ENCODE data around the gene CRK.
A peak's percentile ranks its signal among the peaks of the same experiment; 100 is the strongest.
"Not testable (repeated sequence)": the region's sequence is repeated elsewhere in the genome, so short reads cannot be mapped to it uniquely, and the experiment has no call there.

Gene CRK

GRCh38 chr17:1462164-1463112 is 6.4 kb upstream of the CRK start:
- DNase-seq = no peak

- DNase-seq = no peak
Observed at GRCh38 chr17:1461198-1461944, 5.3 kb upstream of the CRK start.

GRCh38 chr17:1460233-1460632 is 4.2 kb upstream of the CRK start:
- DNase-seq = no peak

- DNase-seq = peak; percentile 74
Observed at GRCh38 chr17:1455291-1455796, 688 bp downstream of the CRK start.

- DNase-seq = no peak
Observed at GRCh38 chr17:1454541-1454940, 1.5 kb downstream of the CRK start.

- not testable (repeated sequence) for DNase-seq
Observed at GRCh38 chr17:1453694-1454093, 2.3 kb downstream of the CRK start.

GRCh38 chr17:1452836-1453235 is 3.2 kb downstream of the CRK start:
- no peak for DNase-seq

- not testable (repeated sequence) for DNase-seq
Observed at GRCh38 chr17:1450261-1450660, 5.8 kb downstream of the CRK start.

- no peak for DNase-seq
Observed at GRCh38 chr17:1449412-1449967, 6.5 kb downstream of the CRK start.

GRCh38 chr17:1447052-1447451 is 9.0 kb downstream of the CRK start:
- DNase-seq = no peak

GRCh38 chr17:1446201-1446600 is 9.8 kb downstream of the CRK start:
- DNase-seq = no peak

GRCh38 chr17:1445695-1446094 is 10.3 kb downstream of the CRK start:
- not testable (repeated sequence) for DNase-seq

GRCh38 chr17:1442721-1443120 is 13.3 kb downstream of the CRK start:
- not testable (repeated sequence) for DNase-seq

- DNase-seq = no peak
Observed at GRCh38 chr17:1442187-1442586, 13.8 kb downstream of the CRK start.

- no peak for DNase-seq
Observed at GRCh38 chr17:1440921-1441320, 15.1 kb downstream of the CRK start.

- DNase-seq = no peak
Observed at GRCh38 chr17:1438593-1439083, 17.4 kb downstream of the CRK start.

- DNase-seq = no peak
Observed at GRCh38 chr17:1435326-1435725, 20.7 kb downstream of the CRK start.

GRCh38 chr17:1434150-1434549 is 21.9 kb downstream of the CRK start:
- DNase-seq = no peak

GRCh38 chr17:1431631-1432104 is 24.4 kb downstream of the CRK start:
- DNase-seq = no peak

GRCh38 chr17:1423456-1424135 is 32.4 kb downstream of the CRK start:
- no peak for DNase-seq

GRCh38 chr17:1422885-1423284 is 33.1 kb downstream of the CRK start:
- DNase-seq = no peak

- no peak for DNase-seq
Observed at GRCh38 chr17:1421470-1421869, 34.6 kb downstream of the CRK start.

All from right hindlimb (tissue), 1 donor.